GM10847 (cell line): ENCODE data around the gene RAPGEF6.

Experiments used
- POLR2A ChIP-seq: IDR thresholded peaks from 2 replicates; pipeline ENCODE4 v1.6.1; 2011; ENCODE audit not compliant: insufficient read length; ENCODE audit errors: extremely low read depth

The RAPGEF6 gene, protein sequence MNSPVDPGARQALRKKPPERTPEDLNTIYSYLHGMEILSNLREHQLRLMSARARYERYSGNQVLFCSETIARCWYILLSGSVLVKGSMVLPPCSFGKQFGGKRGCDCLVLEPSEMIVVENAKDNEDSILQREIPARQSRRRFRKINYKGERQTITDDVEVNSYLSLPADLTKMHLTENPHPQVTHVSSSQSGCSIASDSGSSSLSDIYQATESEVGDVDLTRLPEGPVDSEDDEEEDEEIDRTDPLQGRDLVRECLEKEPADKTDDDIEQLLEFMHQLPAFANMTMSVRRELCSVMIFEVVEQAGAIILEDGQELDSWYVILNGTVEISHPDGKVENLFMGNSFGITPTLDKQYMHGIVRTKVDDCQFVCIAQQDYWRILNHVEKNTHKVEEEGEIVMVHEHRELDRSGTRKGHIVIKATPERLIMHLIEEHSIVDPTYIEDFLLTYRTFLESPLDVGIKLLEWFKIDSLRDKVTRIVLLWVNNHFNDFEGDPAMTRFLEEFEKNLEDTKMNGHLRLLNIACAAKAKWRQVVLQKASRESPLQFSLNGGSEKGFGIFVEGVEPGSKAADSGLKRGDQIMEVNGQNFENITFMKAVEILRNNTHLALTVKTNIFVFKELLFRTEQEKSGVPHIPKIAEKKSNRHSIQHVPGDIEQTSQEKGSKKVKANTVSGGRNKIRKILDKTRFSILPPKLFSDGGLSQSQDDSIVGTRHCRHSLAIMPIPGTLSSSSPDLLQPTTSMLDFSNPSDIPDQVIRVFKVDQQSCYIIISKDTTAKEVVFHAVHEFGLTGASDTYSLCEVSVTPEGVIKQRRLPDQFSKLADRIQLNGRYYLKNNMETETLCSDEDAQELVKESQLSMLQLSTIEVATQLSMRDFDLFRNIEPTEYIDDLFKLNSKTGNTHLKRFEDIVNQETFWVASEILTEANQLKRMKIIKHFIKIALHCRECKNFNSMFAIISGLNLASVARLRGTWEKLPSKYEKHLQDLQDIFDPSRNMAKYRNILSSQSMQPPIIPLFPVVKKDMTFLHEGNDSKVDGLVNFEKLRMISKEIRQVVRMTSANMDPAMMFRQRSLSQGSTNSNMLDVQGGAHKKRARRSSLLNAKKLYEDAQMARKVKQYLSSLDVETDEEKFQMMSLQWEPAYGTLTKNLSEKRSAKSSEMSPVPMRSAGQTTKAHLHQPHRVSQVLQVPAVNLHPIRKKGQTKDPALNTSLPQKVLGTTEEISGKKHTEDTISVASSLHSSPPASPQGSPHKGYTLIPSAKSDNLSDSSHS (N-terminal part only)

DNA sequence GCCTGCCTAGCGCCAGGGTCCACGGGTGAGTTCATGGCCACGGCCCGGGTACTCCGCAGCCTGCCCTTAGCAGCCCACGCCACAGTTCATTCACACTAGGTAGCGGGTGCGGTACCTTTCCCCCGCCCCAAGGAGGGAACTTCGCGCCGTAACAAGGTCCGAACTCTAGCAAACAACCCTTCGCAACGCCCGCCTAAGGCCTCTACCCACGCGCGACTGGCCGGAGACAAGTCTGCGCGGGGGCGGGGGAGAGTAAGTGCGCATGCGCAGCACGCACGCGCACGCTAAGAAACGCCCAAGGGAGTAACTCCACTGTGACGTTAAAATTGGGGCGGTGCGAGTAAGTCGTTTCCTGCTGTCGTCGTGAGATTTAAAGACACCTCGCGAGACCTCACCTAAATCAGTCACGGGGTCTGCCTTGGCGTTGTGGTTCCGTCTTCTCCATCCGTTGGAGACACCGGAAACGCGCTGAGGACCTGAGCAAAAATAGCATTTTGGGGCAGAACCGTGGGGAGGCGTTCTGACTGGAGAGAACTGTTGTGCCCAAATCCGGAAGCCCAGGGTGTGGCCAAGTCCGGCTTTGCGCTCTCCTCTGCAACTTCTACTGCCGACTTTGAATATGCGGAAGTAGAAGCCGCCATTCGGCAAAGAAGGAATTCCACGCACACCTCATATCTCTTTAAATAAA, at the start of gene RAPGEF6:
RAPGEF6 (minus strand) TSS at position 234 of the 688 bp plus-strand sequence; CDS start at position 35, 199 bp downstream.
- TF ChIP-seq POLR2A = peak; percentile 87

DNA sequence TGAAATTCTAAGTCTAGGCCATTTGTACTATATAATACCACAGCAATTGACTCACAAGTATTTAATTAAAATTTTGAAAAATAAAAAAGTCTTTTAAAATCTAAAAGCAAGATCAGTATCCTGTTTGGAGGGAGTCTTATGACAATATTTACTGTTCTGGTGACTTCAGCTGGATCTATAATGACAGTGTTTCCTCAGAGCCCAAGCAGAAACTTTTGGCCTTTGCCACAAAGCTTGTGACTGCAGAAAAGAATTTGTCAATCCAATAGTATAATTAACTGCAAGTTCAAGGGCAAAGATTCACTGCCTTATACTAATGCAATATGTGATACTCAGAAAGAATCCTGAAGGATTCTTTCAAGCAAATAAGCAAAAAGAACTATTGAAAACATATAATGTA, 49.6 kb upstream of the RAPGEF6 start:
- no peak for TF ChIP-seq POLR2A

DNA sequence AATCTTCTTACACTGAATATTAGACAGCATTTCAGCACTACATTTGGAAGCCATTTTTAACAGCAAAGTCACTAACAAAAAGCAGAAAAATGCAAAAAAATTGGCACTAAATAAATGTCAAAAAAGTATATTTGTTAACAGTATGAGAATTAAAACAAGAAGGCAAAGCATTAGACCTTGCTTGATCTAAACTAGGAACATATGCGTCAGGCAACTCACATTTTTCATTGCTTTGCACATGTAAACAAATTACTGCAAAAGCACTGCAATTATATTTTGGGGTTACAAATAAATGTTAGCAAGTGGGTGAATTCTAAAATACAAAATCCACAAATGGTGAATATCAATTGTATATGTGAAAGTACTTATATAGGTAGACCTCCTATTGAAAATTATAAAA, 49.0 kb upstream of the RAPGEF6 start:
- TF ChIP-seq POLR2A = no peak

- TF ChIP-seq POLR2A = no peak
Observed at GRCh38 chr5:131682826-131683225, 47.8 kb upstream of the RAPGEF6 start.

DNA sequence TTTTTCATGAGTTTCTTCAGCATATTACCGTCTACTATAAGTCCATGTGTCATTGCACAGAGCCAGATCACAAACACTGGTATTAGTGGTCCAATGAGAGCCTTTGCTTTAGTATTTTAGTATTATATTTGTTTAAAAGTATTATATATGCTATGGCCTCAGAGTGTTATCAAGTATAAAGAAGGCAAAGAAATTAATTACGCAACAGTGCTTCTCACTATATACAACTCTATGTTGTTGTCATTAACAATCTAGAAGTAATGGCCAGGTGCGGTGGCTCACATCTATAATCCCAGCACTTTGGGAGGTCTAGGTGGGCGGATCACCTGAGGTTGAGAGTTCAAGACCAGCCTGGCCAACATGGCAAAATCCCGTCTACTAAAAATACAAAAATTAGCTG, 47.1 kb upstream of the RAPGEF6 start:
- TF ChIP-seq POLR2A = no peak

- TF ChIP-seq POLR2A = no peak
Observed at GRCh38 chr5:131679911-131680310, 44.9 kb upstream of the RAPGEF6 start.

DNA sequence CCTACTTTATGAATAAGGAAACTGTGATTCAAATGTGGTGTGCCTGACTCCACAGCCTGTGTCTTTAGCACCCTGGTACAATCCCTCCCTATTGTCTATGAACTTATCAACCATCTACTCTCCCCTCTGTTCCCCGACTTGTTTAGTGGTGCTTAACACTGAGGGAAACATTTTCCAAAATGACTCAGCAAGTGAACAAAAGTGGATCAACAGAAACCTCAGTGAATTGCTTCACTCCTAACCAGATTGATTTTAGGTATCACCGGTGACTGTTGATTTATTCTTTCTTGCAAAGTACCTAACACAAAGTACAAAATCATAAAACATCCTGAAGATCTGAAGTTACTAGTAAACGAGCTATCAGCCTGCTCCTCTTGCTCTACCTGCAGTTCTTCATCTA, 42.1 kb upstream of the RAPGEF6 start:
- no peak for TF ChIP-seq POLR2A

GRCh38 chr5:131672776-131673175, 37.7 kb upstream of the RAPGEF6 start:
- TF ChIP-seq POLR2A = no peak

DNA sequence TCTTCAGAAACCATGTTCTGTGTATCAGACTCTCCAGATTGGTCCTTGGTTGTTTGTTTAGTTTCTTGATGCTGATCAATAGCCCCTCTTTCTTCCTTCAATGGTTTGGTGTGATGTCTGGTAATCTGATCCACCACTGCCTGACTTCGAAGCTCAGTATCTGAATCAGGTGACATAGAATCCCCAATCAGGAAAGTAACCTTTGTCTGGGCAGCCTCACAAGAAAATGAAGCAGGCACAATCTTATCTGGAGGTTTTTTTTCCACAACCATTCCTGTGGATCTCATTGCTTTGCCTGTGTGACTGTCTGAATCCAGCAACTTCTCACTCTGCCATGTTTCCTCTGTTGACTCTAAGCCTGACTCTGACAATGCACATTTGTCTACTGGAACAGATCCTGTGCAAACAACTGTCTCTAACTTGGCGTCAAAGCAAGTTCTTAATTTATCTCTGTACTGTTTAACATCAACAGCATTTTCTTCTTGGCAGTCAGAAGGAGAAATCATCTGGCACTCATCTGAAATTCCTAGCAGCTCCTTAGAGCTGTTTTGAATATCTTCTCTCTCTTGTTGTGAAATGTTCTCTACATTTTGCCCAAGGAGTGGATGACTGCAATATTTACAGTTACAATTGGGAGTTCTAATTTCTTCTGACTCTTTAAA, 37.1 kb upstream of the RAPGEF6 start:
- TF ChIP-seq POLR2A = no peak

DNA sequence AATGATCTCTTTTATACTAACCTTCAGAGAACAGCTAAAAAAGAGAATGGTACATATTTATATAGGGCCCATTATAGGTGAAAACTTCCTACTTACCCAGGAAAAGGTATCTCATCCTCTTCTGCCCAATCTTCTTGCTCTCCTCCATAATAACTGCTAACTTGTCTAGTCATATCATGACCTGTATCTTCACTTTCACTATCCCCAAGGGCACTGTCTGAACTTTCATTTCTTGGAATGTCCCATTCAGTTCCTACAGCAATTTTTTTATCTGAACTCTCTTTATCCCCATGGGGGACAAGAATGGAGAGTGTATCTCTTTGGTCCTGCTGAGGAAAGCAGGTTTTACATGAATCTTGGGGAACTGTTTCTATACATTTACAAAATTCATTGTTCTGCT, 36.4 kb upstream of the RAPGEF6 start:
- TF ChIP-seq POLR2A = no peak

- TF ChIP-seq POLR2A = no peak
Observed at GRCh38 chr5:131664929-131665328, 29.9 kb upstream of the RAPGEF6 start.

DNA sequence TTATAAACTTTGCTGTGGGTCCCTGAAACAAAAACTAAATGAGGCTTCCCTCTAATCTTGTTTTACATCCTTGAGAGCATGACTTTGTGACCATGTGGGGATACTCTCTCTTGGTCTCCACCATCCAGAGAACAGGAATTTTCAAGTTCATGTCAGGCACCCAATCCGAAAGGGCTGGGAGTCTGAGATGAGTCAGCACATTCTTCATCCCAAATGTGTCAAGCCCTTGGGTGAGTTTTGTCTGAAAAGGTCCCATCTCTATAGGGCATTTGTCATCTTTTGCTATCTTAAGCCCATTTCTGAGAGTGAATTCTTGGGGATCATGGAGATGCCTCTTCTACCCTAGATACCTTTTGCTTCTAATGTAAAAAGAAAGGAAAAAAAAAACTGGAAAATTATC, 26.9 kb upstream of the RAPGEF6 start:
- no peak for TF ChIP-seq POLR2A

GRCh38 chr5:131659841-131660240, 24.8 kb upstream of the RAPGEF6 start:
- TF ChIP-seq POLR2A = no peak

DNA sequence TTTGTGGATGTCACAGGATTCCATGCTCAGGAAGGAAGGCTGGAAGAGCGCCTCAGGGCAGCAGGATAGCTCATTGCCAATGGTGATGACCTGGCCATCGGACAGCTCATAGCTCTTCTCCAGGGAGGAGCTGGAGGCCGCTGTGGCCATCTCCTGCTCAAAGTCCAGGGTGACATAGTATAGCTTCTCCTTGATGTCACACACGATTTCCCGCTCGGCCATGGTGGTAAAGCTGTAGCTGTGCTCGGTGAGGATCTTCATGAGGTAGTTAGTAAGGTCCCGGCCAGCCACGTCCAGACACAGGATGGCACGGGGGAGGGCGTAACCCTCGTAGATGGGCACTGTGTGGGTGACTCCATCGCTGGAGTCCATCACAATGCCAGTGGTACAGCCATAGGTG, 24.3 kb upstream of the RAPGEF6 start:
- no peak for TF ChIP-seq POLR2A
